Bronchial epithelial cell (primary cell): ENCODE measurements around the gene MILR1. TPM values are rescaled to one million over a fixed set of nuclear protein-coding genes. Genes with fewer than 3 reads are reported as not detected.

Experiments used
- DNase-seq: peaks from one replicate; pipeline ENCODE4 v3.0.0-alpha.2; 2010; ENCODE audit warnings: low read depth
- FAIRE-seq: peaks from 2 replicates; lab custom pipeline; 2011; peaks lifted over from hg19 to GRCh38; lab: Jason Lieb, UNC
- H3K27me3 ChIP-seq: 2 replicates; pipeline ENCODE4 v1.5.1; 2011; ENCODE audit warnings: low read length; ENCODE audit not compliant: control insufficient read depth, insufficient read depth
- H3K36me3 ChIP-seq: 2 replicates; pipeline ENCODE4 v1.5.1; 2011; ENCODE audit warnings: low read length; ENCODE audit not compliant: control insufficient read depth, insufficient read depth
- H3K4me3 ChIP-seq: 2 replicates; pipeline ENCODE4 v1.5.1; 2011; ENCODE audit warnings: mild to moderate bottlenecking, low read depth, low read length, control low read depth
- CTCF ChIP-seq: IDR thresholded peaks from 2 replicates; pipeline ENCODE4 v1.5.1; 2011; ENCODE audit warnings: mild to moderate bottlenecking, moderate library complexity, low read length, control low read depth, inconsistent platforms; ENCODE audit not compliant: insufficient read depth, severe bottlenecking
- total RNA-seq: library from RNA; depleted of rRNA; stranded (reverse); fragments of >200 nt; gene quantifications from 2 replicates; pipeline ENCODE4 v1.2.1, GENCODE V29; 2014

MILR1 gene
- total RNA-seq, 1 donor from 2014 or later = 0.79 TPM

- FAIRE-seq (no peak), DNase-seq (no peak)
- no peak overlapping the region for H3K4me3 ChIP-seq
- H3K27me3 ChIP-seq = no peaks in the 10 kb centered on the region
- H3K36me3 ChIP-seq = no peaks in the 10 kb centered on the region
- TF ChIP-seq CTCF = no peak
Measured at GRCh38 chr17:64471440-64471839, 22.5 kb downstream of the MILR1 start.

GRCh38 chr17:64472564-64472963, 23.6 kb downstream of the MILR1 start:
- FAIRE-seq (no peak), DNase-seq (no peak)
- Histone ChIP-seq H3K36me3 (no peaks in the 10 kb centered on the region), H3K27me3 (no peaks in the 10 kb centered on the region), H3K4me3 (no peak overlapping the region)
- no peak for TF ChIP-seq CTCF

DNA sequence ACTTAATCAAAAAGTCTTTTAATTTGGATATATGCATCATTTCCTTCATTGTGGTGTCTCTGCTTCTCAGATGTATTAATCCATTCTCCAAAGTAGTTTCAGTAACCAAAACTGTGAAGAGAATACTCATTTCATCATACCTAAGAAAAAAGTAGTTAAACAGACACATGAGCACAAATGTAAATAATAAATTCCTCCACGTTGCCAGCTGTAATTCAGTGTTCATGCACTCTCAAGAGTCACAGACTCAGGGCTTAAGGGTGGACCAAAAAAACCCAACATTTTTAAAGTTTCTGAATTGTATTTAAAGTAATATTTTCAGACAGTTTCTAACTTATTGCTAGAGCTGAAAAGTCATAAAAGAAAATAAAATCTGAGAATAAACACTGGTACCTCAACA, 28.9 kb downstream of the MILR1 start:
- FAIRE-seq (no peak), DNase-seq (no peak)
- Histone ChIP-seq H3K4me3 (no peak overlapping the region), H3K36me3 (peaks cover 3% of the 10 kb centered on the region), H3K27me3 (no peaks in the 10 kb centered on the region)
- TF ChIP-seq CTCF = no peak

DNA sequence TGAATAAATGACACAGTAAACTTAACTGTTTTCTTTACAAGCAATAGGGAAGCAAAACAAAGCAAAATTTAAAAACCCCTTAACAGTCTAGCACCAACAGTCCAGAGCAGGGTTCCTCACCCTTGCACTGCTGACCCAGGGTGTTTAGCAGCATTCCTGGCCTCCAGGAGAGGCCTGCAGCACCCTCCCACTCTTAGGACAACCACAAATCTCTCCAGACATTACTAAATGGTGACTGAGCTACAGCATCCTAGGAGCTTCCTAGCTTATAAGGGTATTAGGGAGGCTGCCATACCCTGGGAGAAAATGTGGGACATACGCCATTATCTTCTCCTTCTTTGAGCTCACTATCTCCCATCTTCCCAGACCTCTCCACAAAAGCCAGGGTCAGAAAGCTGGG, 32.0 kb downstream of the MILR1 start:
- FAIRE-seq (no peak), DNase-seq (no peak)
- TF ChIP-seq CTCF = no peak
- Histone ChIP-seq H3K4me3 (no peak overlapping the region), H3K36me3 (peaks cover 10% of the 10 kb centered on the region), H3K27me3 (no peaks in the 10 kb centered on the region)

- Histone ChIP-seq H3K36me3 (peaks cover 11% of the 10 kb centered on the region), H3K4me3 (no peak overlapping the region), H3K27me3 (no peaks in the 10 kb centered on the region)
- no peak for TF ChIP-seq CTCF
- DNase-seq (no peak), FAIRE-seq (no peak)
Measured at GRCh38 chr17:64484380-64484779, 35.5 kb downstream of the MILR1 start.

- no peaks in the 10 kb centered on the region for H3K27me3 ChIP-seq
- no peak overlapping the region for H3K4me3 ChIP-seq
- peaks cover 12% of the 10 kb centered on the region for H3K36me3 ChIP-seq
- no peak for FAIRE-seq
- no peak for TF ChIP-seq CTCF
- DNase-seq = no peak
Measured at GRCh38 chr17:64488301-64488700, 39.4 kb downstream of the MILR1 start.
